Left ventricle myocardium inferior (tissue), 1 donor: ENCODE measurements around the gene TLR1. TPM values are rescaled to one million over a fixed set of nuclear protein-coding genes. Genes with fewer than 3 reads are reported as not detected.

ENCODE experiments used
- DNase-seq: peaks from one replicate; pipeline ENCODE4 v3.0.0-alpha.2; 2020
- H3K27ac ChIP-seq: fragments of 200-600 bp; replicated peaks from 2 replicates; pipeline ENCODE4 v1.8.0; 2021
- H3K27me3 ChIP-seq: fragments of 200-600 bp; 2 replicates; pipeline ENCODE4 v1.8.0; 2021; ENCODE audit warnings: low read depth
- H3K36me3 ChIP-seq: fragments of 200-600 bp; 2 replicates; pipeline ENCODE4 v1.8.0; 2021
- H3K4me1 ChIP-seq: fragments of 200-600 bp; 2 replicates; pipeline ENCODE4 v1.8.0; 2021
- H3K4me3 ChIP-seq: fragments of 200-600 bp; 2 replicates; pipeline ENCODE4 v1.8.0; 2021; ENCODE audit warnings: mild to moderate bottlenecking, moderate library complexity
- H3K9me3 ChIP-seq: fragments of 200-600 bp; replicated peaks from 2 replicates; pipeline ENCODE4 v1.8.0; 2021
- CTCF ChIP-seq: fragments of 200-600 bp; IDR thresholded peaks from 2 replicates; pipeline ENCODE4 v1.8.0; 2021; ENCODE audit warnings: antibody characterized with exemption, mild to moderate bottlenecking, borderline replicate concordance
- intact Hi-C: fragments of 100-400 bp; cut with micrococcal nuclease; formaldehyde crosslinking; loops from one replicate; pipeline ENCODE4 v1.11.0; 2022
- long read RNA-seq: library from polyadenylated mRNA; unstranded; transcript quantifications from one replicate; pipeline ENCODE4 v2.0.0, GENCODE V29; 2021
- total RNA-seq: library from RNA; stranded (reverse); fragmentation: NEBNext Ultra II Directional; extraction: Animal tissue kit (Norgen Biotek cat#: 25700); gene quantifications from one replicate; pipeline ENCODE4 v1.2.1, GENCODE V29; 2021
- donor health status: DM: no; HTN: yes; CAD: no; lungs with severe emphysema.

The TLR1 gene
- total RNA-seq, result 3.5 TPM
- long read RNA-seq, result 0 reads

GRCh38 chr4:38804654-38805295, at the start of gene TLR1:
Gene TLR1, minus strand, starts transcription at chr4:38804791. Its CDS starts 5,960 bp downstream, at chr4:38798831.
- Histone ChIP-seq H3K27me3 (no peaks in the 10 kb centered on the region), H3K27ac (peak within 1 kb of the TSS; percentile 81), H3K4me3 (peak within 1 kb of the TSS; percentile 55), H3K4me1 (peaks cover 20% of the 10 kb centered on the region), H3K36me3 (peaks cover 22% of the 10 kb centered on the region), H3K9me3 (peaks cover 4% of the 10 kb centered on the region)
- DNase-seq, result no peak
- peak; percentile 62 for TF ChIP-seq CTCF
- intact Hi-C loops, result no loop called here

GRCh38 chr4:38846015-38846414, 41.4 kb upstream of the TLR1 start:
- H3K27me3 ChIP-seq, result no peaks in the 10 kb centered on the region
- no peak for DNase-seq
- peaks cover 13% of the 10 kb centered on the region for H3K9me3 ChIP-seq
- no peak overlapping the region for H3K27ac ChIP-seq
- no peaks in the 10 kb centered on the region for H3K4me1 ChIP-seq
- intact Hi-C loops, result no loop called here
- TF ChIP-seq CTCF, result no peak
- no peaks in the 10 kb centered on the region for H3K36me3 ChIP-seq
- no peak overlapping the region for H3K4me3 ChIP-seq

GRCh38 chr4:38842994-38843393, 38.4 kb upstream of the TLR1 start:
- H3K4me3 ChIP-seq, result no peak overlapping the region
- no peak overlapping the region for H3K27ac ChIP-seq
- no peak for TF ChIP-seq CTCF
- H3K9me3 ChIP-seq, result peaks cover 6% of the 10 kb centered on the region
- no peaks in the 10 kb centered on the region for H3K27me3 ChIP-seq
- no peaks in the 10 kb centered on the region for H3K36me3 ChIP-seq
- no peak for DNase-seq
- H3K4me1 ChIP-seq, result no peaks in the 10 kb centered on the region
- intact Hi-C loops, result no loop called here

GRCh38 chr4:38837849-38838248, 33.3 kb upstream of the TLR1 start:
- intact Hi-C loops, result no loop called here
- H3K27ac ChIP-seq, result no peak overlapping the region
- DNase-seq, result no peak

GRCh38 chr4:38837334-38837733, 32.7 kb upstream of the TLR1 start:
- H3K27me3 ChIP-seq, result no peaks in the 10 kb centered on the region
- intact Hi-C loops, result no loop called here
- H3K27ac ChIP-seq, result no peak overlapping the region
- DNase-seq, result no peak
- TF ChIP-seq CTCF, result no peak
- peaks cover 38% of the 10 kb centered on the region for H3K9me3 ChIP-seq
- H3K4me1 ChIP-seq, result no peaks in the 10 kb centered on the region
- H3K36me3 ChIP-seq, result no peaks in the 10 kb centered on the region
- no peak overlapping the region for H3K4me3 ChIP-seq

More at GRCh38 chr4:38837849-38838248, 33.3 kb upstream of the TLR1 start:
- Histone ChIP-seq H3K9me3 (peaks cover 38% of the 10 kb centered on the region), H3K4me3 (no peak overlapping the region), H3K36me3 (no peaks in the 10 kb centered on the region), H3K27me3 (no peaks in the 10 kb centered on the region), H3K4me1 (no peaks in the 10 kb centered on the region)
- no peak for TF ChIP-seq CTCF
